AG09319 (cell line): ENCODE results near the gene TTC7B.

Source experiments
- DNase-seq: peaks from one replicate; pipeline ENCODE4 v3.0.0-alpha.2; 2010; ENCODE audit warnings: low read depth; ENCODE audit errors: extremely low read depth
- CTCF ChIP-seq: IDR thresholded peaks from 2 replicates; pipeline ENCODE4 v1.5.1; 2011; ENCODE audit warnings: low read depth, mild to moderate bottlenecking, inconsistent platforms, low read length, moderate library complexity

TTC7B gene

GRCh38 chr14:90678420-90678819, 137.8 kb downstream of the TTC7B start:
- TF ChIP-seq CTCF = no peak
- no peak for DNase-seq

GRCh38 chr14:90677484-90678050, 138.7 kb downstream of the TTC7B start:
- DNase-seq = no peak
- TF ChIP-seq CTCF = no peak

DNA sequence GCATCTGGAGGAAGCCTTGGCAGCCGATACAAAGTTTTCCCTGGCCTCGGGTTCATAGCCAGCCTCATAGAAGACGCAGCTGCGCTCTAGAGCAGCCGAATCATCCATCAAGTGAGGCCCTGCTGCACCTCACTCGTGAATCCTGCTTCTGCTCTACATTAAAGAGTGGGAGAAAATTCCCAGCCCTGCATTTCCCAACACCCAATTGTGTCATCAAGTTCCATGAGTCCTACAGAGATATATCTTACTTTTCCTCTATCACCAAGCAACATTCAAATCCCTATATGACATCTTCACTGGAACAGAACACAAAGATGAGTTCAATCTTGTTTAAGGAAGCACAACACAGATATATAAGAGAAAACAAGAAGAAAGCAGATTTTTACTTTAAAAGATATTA, 139.3 kb downstream of the TTC7B start:
- DNase-seq = no peak
- TF ChIP-seq CTCF = no peak

GRCh38 chr14:90676356-90676755, 139.9 kb downstream of the TTC7B start:
- TF ChIP-seq CTCF = no peak
- DNase-seq = no peak

- DNase-seq = no peak
- TF ChIP-seq CTCF = no peak
Measured at GRCh38 chr14:90675399-90675798, 140.8 kb downstream of the TTC7B start.

GRCh38 chr14:90674716-90675115, 141.5 kb downstream of the TTC7B start:
- DNase-seq = no peak
- TF ChIP-seq CTCF = no peak

- no peak for DNase-seq
- TF ChIP-seq CTCF = no peak
Measured at GRCh38 chr14:90674043-90674670, 142.1 kb downstream of the TTC7B start.
